Stimulated activated CD4-positive, alpha-beta T cell treated with anti-CD3 and anti-CD28 coated beads, Interleukin-2, amount 100 ng/mL, for 4 hours (primary cell): ENCODE results near the gene MTM1.

Experiments
- DNase-seq: peaks from one replicate; pipeline ENCODE4 v3.0.0-alpha.2; 2020; ENCODE audit warnings: low read depth

The MTM1 gene

GRCh38 chrX:150715184-150715583 lies 146.8 kb downstream of the MTM1 start:
- DNase-seq = no peak

GRCh38 chrX:150719621-150720020 lies 151.2 kb downstream of the MTM1 start:
- no peak for DNase-seq
